Subcutaneous abdominal adipose tissue (tissue), 5 donors: ENCODE measurements around the gene MTIF3.

ENCODE experiments used
- H3K27ac ChIP-seq: one replicate; pipeline ENCODE4 v1.7.0; 2013; ENCODE audit warnings: low read depth, mild to moderate bottlenecking, inconsistent platforms, low read length, moderate library complexity
- H3K27me3 ChIP-seq, 5 donors: one replicate each; pipeline ENCODE4 v1.7.0; 2013; ENCODE audit warnings: low read length in 5 of 5, inconsistent platforms in 1 of 5; ENCODE audit not compliant: control insufficient read depth in 5 of 5, insufficient read depth in 4 of 5
- H3K36me3 ChIP-seq, 5 donors: one replicate each; pipeline ENCODE4 v1.7.0; 2013; ENCODE audit warnings: low read length in 5 of 5; ENCODE audit not compliant: control insufficient read depth in 5 of 5, insufficient read depth in 5 of 5
- H3K4me1 ChIP-seq, 5 donors: one replicate each; pipeline ENCODE4 v1.7.0; 2013; ENCODE audit warnings: low read length in 5 of 5, mild to moderate bottlenecking in 3 of 5, moderate library complexity in 1 of 5; ENCODE audit not compliant: control insufficient read depth in 5 of 5, insufficient read depth in 5 of 5
- H3K4me3 ChIP-seq, 5 donors: one replicate each; pipeline ENCODE4 v1.7.0; 2013; ENCODE audit warnings: low read length in 5 of 5, low read depth in 1 of 5
- H3K9ac ChIP-seq, 5 donors: one replicate each; pipeline ENCODE4 v1.7.0; 2013; ENCODE audit warnings: low read length in 5 of 5, mild to moderate bottlenecking in 4 of 5, moderate library complexity in 3 of 5
- H3K9me3 ChIP-seq, 5 donors: one replicate each; pipeline ENCODE4 v1.7.0; 2013; ENCODE audit warnings: low read length in 5 of 5; ENCODE audit not compliant: control insufficient read depth in 5 of 5
- donor health status: healthy.
- donor health status: healthy.
- donor health status: healthy.
- donor health status: healthy.
- donor health status: healthy.

MTIF3 gene

DNA sequence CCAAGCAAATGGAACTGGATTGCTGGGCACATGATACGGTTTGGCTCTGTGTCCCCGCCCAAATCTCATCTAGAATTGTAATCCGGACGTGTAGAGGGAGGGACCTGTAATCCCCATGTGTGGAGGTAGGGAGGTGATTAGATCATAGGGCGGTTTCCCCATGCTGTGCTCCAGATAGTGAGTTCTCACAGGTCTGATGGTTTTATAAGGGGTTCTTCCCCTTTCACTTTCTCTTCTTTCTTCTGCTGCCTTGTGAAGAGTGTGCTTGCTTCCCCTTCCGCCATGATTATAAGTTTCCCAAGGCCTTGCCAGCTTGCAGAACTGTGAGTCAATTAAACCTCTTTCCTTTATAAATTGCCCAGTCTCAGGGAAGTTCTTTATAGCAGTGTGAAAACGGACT, 32.6 kb upstream of the MTIF3 start:
- no peaks in the 10 kb centered on the region for H3K36me3 ChIP-seq
- no peak overlapping the region for H3K9ac ChIP-seq
- H3K4me1 ChIP-seq = peaks cover 0 to 1% (median 0%) of the 10 kb centered on the region in 5 donors
- H3K4me3 ChIP-seq = peak overlapping the region in 1 of 5 donors; percentile 34
- no peak overlapping the region for H3K27ac ChIP-seq
- H3K9me3 ChIP-seq = peaks cover 0 to 10% (median 6%) of the 10 kb centered on the region in 5 donors
- H3K27me3 ChIP-seq = no peaks in the 10 kb centered on the region

DNA sequence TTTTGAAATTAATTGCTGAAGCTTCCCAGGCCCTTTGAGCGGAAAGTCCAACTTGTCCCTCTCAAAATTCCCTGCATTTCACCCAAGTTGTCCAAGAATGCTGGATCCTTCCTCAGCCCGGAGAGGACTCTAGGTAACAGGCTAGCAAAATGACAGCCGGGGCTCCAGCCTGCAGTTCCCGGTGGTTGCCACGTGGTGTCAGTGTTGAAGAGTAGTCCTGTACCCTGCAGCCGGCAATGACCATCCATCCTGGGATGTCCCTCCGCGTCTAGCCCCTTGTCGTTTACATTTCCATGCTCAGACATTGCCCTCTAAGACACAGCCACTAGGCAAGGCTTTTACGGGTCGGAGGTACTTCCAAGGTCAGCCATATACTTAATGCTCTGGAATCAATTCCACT, 31.4 kb upstream of the MTIF3 start:
- no peak overlapping the region for H3K4me3 ChIP-seq
- H3K9me3 ChIP-seq = peaks cover 0 to 10% (median 6%) of the 10 kb centered on the region in 5 donors
- no peaks in the 10 kb centered on the region for H3K27me3 ChIP-seq
- no peak overlapping the region for H3K27ac ChIP-seq
- H3K4me1 ChIP-seq = no peaks in the 10 kb centered on the region
- H3K9ac ChIP-seq = no peak overlapping the region
- H3K36me3 ChIP-seq = no peaks in the 10 kb centered on the region

DNA sequence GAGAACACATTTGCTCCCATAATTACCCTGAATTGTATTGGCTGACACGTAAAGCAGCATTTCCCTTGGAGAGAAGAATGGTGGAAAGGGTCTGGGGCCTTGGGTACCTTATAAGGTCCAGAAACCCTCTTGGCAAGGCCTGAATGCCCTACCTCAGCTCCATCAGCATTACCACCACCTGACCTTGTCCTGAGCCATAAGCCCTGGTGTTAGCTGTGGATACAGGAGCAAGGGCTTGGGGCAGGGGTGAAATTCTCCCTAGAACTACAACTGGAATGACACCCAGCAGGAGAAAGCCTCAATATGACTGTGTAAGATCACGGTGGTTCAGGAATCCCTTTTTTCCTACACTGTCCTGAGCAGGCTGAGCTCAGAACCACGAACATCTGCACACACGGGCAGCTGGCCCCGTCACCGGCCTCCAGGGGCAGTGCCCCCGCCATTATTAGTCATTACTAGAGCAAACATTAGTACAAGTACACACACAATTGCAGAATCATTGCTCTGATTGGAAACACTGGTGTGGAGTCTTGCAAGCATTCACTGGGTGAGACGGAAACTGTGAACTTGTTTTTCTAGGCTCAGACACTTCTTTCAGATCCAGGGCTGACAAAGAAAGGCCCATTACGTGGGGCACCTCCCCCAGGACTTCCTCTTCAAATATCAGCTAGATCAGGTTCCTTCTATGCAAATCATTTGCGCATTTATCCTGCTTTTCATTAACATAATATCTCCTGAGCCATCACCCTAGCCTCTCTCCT, 26.8 kb upstream of the MTIF3 start:
- Histone ChIP-seq H3K27me3 (no peaks in the 10 kb centered on the region), H3K9me3 (peaks cover 0 to 6% (median 5%) of the 10 kb centered on the region in 5 donors), H3K27ac (no peak overlapping the region), H3K9ac (no peak overlapping the region), H3K4me1 (no peaks in the 10 kb centered on the region), H3K4me3 (no peak overlapping the region), H3K36me3 (no peaks in the 10 kb centered on the region)

DNA sequence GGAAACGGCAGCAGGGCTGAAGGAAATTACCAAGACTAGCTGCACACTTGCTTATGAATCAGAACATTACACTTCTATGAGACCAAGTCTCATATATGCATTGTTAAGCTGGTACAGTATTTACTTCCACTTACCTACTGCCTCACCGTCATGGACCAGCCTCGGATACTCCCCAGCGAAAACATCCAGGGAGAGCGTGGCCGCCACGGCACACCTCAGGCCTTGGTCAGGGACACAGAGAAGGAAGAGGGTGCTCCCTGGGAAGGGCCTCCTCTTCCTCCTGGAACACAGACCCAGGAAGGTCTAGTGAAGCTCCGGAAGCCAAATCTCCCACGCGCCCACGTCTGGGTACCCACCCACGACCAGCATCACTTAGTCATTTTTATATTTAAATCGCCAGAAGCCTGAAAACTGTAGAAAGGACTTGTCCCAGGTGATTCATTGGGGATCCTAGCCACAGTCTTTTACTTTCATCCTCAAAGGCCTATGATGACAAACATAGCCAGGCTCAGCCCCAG, 24.4 kb upstream of the MTIF3 start:
- H3K4me1 ChIP-seq = no peaks in the 10 kb centered on the region
- H3K27ac ChIP-seq = no peak overlapping the region
- H3K9ac ChIP-seq = no peak overlapping the region
- no peak overlapping the region for H3K4me3 ChIP-seq
- H3K9me3 ChIP-seq = no peaks in the 10 kb centered on the region
- no peaks in the 10 kb centered on the region for H3K27me3 ChIP-seq
- H3K36me3 ChIP-seq = no peaks in the 10 kb centered on the region

DNA sequence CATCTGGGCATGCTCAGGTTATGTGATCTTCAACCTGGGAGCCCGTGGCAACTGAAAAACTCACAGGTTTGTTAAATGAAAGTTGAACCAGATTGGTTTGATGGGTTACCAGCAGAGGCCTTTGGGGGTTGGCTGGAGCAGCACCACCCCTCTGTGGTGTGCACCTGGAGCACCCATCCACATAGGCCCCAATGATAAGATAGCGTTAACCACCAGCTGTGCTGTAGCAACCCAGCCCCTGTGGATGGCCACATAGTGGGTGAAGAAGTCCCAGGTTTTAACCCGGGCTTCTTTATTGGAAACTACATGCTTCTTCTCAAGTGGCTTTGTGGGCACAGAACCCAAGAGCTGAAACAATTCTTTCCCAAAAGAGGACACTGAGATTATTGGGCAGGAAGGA, 22.6 kb upstream of the MTIF3 start:
- no peak overlapping the region for H3K4me3 ChIP-seq
- H3K36me3 ChIP-seq = no peaks in the 10 kb centered on the region
- H3K27ac ChIP-seq = no peak overlapping the region
- H3K27me3 ChIP-seq = no peaks in the 10 kb centered on the region
- no peak overlapping the region for H3K9ac ChIP-seq
- H3K4me1 ChIP-seq = no peaks in the 10 kb centered on the region
- no peaks in the 10 kb centered on the region for H3K9me3 ChIP-seq

DNA sequence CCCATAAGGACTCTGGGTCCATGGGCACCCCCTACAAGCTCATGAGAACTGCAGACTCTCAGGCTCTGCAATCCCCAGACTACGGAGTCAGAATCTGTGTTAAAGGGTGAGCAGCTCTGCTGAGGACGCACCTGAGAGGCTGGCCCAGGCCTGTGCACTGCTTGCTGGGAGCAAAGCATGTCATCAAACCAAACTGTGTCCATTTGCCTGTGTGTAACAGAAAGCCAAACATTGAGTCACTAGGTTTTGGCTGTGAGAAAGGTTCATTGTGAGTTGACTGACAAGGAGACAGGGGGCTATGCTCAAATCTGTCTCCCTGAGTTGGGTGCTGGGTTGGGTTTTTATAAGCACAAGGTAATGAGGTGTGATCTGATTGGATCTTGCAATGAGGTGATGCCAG, 22.1 kb upstream of the MTIF3 start:
- no peaks in the 10 kb centered on the region for H3K4me1 ChIP-seq
- H3K27me3 ChIP-seq = no peaks in the 10 kb centered on the region
- H3K27ac ChIP-seq = no peak overlapping the region
- no peaks in the 10 kb centered on the region for H3K9me3 ChIP-seq
- no peaks in the 10 kb centered on the region for H3K36me3 ChIP-seq
- no peak overlapping the region for H3K4me3 ChIP-seq
- no peak overlapping the region for H3K9ac ChIP-seq

DNA sequence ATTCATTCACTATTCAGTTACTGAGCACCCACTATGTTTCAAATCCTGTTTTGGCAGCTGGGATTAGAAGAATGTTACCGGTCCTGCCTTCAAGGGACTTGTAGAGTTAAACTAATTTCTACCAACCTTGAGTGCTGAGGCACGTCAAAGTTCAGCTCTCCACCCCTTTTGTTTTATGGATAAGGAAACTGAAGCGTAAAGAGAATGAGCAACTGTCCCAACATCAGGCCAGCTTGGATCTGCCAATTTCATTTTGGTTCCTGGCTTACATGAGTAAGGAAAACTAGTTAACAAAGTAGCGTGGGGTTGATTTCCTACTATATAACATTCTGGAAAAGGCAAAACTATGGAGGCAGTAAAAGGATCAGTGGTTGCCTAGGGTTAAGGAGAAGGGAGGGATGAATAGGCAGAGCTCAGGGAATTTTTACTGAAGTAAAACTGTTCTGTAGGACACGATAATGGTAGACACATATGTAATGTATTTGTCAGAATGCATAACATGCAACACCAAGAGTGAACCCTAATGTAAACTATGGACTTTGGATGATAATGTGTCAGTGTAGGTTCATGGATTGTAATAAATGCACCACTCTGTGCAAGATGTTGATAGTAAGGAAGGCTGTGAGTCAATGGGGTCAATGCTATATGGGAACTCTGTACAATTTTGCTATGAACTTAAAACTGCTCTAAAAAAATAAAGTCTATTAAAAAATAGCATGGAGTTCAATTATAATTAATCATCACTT, 19.9 kb upstream of the MTIF3 start:
- Histone ChIP-seq H3K4me3 (no peak overlapping the region), H3K36me3 (no peaks in the 10 kb centered on the region), H3K9ac (no peak overlapping the region), H3K27ac (no peak overlapping the region), H3K9me3 (no peaks in the 10 kb centered on the region), H3K27me3 (no peaks in the 10 kb centered on the region), H3K4me1 (peaks cover 0 to 5% (median 0%) of the 10 kb centered on the region in 5 donors)

DNA sequence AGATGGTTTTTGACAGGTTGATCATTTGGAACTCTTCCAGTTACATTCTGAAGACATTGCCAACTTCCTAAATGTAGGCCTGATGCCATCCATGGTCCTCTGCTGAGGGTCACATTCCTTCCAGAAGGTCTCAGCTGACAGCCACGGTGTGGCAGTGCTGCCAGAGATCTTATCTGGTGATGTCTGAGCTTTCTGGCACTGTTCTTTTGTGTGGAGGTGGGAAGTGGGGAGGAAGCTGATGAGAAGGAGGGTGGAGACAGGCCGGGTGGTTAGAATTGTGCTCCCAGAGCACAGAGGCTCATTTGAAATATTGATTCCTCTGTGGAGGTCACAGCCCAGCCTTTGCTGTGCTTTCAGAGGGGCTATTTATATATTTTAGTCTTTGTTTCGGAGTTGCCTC, 16.1 kb upstream of the MTIF3 start:
- Histone ChIP-seq H3K27ac (no peak overlapping the region), H3K27me3 (no peaks in the 10 kb centered on the region), H3K9me3 (no peaks in the 10 kb centered on the region), H3K9ac (no peak overlapping the region), H3K36me3 (no peaks in the 10 kb centered on the region), H3K4me3 (no peak overlapping the region), H3K4me1 (peaks cover 0 to 5% (median 0%) of the 10 kb centered on the region in 5 donors)

DNA sequence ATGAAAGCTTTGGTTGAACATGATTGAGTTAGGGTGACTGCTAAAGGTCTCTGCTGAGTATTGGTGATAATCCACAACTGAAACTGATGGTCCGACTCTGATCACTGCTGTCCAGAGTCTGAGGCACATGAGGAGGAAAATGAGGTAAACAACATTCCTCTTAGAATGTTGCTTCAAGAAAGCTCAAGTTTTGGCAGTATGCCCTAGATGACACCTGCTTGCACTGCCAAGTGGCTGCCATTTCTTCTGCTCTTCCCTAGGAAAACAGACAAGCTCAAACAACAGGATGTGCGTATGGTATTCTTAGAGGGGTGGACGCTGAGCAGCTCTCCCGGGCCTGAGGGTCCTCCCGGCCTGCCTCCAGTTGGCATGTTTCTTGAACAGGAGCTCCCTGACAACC, 15.2 kb upstream of the MTIF3 start:
- H3K4me3 ChIP-seq = no peak overlapping the region
- no peak overlapping the region for H3K27ac ChIP-seq
- H3K9ac ChIP-seq = no peak overlapping the region
- H3K36me3 ChIP-seq = no peaks in the 10 kb centered on the region
- H3K9me3 ChIP-seq = no peaks in the 10 kb centered on the region
- H3K4me1 ChIP-seq = peaks cover 0 to 5% (median 0%) of the 10 kb centered on the region in 5 donors
- no peaks in the 10 kb centered on the region for H3K27me3 ChIP-seq

DNA sequence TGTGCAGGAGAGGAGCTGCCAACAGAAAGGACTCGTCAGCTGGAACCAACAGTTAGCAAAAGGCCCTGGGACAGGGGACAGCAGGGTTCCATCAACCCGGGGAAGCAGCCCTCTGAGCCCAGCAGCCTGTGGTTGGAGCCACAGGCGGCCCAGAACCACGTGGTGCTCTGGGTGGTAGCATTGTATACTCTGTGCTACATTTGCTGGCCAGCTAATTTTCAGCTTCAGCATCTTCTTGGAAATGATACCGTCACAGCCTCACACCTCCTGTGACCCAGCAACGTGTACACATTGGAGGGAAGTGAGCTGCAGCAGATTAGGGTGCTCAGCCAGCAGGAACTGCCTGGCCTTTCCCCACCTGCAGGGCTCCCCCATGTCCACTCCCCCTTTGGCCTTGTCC, 13.1 kb upstream of the MTIF3 start:
- H3K36me3 ChIP-seq = no peaks in the 10 kb centered on the region
- no peak overlapping the region for H3K4me3 ChIP-seq
- no peaks in the 10 kb centered on the region for H3K27me3 ChIP-seq
- H3K9ac ChIP-seq = peak overlapping the region in 1 of 5 donors; percentile 11
- no peaks in the 10 kb centered on the region for H3K9me3 ChIP-seq
- peaks cover 0 to 5% (median 0%) of the 10 kb centered on the region in 5 donors for H3K4me1 ChIP-seq
- no peak overlapping the region for H3K27ac ChIP-seq
